Measurements from ENCODE around the gene PARP3.
A peak's percentile ranks its signal among the peaks of the same experiment; 100 is the strongest.

Gene PARP3

DNA sequence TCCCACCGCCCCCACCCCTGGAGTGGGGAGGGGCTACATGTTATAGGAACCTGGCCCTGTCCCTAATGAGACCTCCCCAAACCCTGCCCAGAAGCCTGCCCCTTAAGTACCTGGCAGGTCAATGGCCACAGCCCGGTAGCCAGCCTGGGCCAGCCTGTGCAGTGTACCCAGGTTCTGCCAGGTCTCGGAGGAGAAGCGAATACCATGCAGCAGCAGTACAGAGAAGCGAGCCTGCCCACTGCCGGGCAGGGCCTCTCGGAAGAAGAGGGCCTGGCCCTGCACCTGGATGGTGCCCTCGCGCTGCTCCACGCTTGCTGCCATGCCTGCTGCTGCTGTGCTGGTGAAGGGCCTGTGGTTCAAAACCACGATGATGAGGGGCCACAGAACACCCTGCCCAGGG is 29.2 kb downstream of the PARP3 start:
- DNase-seq (ENCODE audit: low read depth), result no peak
- no peak overlapping the region for H3K4me3 ChIP-seq (ENCODE audit: low read depth, low read length)
- no peak for TF ChIP-seq POLR2A (IDR thresholded peaks at IDR 0.05; ENCODE audit: extremely low read depth, insufficient read length)
- TF ChIP-seq, protein P1, sequence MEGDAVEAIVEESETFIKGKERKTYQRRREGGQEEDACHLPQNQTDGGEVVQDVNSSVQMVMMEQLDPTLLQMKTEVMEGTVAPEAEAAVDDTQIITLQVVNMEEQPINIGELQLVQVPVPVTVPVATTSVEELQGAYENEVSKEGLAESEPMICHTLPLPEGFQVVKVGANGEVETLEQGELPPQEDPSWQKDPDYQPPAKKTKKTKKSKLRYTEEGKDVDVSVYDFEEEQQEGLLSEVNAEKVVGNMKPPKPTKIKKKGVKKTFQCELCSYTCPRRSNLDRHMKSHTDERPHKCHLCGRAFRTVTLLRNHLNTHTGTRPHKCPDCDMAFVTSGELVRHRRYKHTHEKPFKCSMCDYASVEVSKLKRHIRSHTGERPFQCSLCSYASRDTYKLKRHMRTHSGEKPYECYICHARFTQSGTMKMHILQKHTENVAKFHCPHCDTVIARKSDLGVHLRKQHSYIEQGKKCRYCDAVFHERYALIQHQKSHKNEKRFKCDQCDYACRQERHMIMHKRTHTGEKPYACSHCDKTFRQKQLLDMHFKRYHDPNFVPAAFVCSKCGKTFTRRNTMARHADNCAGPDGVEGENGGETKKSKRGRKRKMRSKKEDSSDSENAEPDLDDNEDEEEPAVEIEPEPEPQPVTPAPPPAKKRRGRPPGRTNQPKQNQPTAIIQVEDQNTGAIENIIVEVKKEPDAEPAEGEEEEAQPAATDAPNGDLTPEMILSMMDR (IDR thresholded peaks at IDR 0.05; ENCODE audit: low read depth, low read length), result no peak
- TF ChIP-seq MAX (IDR thresholded peaks at IDR 0.05; ENCODE audit: low read depth, low read length), result no peak
- TF ChIP-seq MYC (IDR thresholded peaks at IDR 0.05; ENCODE audit: low read depth, low read length), result no peak

GRCh38 chr3:51974277-51974962 is 32.3 kb downstream of the PARP3 start:
- TF ChIP-seq MYC (IDR thresholded peaks at IDR 0.05; ENCODE audit: low read depth, low read length) (no peak), MAX (IDR thresholded peaks at IDR 0.05; ENCODE audit: low read depth, low read length) (no peak), POLR2A (IDR thresholded peaks at IDR 0.05; ENCODE audit: extremely low read depth, insufficient read length) (no peak)
- TF ChIP-seq, protein P1 (IDR thresholded peaks at IDR 0.05; ENCODE audit: low read depth, low read length), result no peak
- no peak for DNase-seq (ENCODE audit: low read depth)
- H3K4me3 ChIP-seq (ENCODE audit: low read depth, low read length), result peak overlapping the region; percentile 84

DNA sequence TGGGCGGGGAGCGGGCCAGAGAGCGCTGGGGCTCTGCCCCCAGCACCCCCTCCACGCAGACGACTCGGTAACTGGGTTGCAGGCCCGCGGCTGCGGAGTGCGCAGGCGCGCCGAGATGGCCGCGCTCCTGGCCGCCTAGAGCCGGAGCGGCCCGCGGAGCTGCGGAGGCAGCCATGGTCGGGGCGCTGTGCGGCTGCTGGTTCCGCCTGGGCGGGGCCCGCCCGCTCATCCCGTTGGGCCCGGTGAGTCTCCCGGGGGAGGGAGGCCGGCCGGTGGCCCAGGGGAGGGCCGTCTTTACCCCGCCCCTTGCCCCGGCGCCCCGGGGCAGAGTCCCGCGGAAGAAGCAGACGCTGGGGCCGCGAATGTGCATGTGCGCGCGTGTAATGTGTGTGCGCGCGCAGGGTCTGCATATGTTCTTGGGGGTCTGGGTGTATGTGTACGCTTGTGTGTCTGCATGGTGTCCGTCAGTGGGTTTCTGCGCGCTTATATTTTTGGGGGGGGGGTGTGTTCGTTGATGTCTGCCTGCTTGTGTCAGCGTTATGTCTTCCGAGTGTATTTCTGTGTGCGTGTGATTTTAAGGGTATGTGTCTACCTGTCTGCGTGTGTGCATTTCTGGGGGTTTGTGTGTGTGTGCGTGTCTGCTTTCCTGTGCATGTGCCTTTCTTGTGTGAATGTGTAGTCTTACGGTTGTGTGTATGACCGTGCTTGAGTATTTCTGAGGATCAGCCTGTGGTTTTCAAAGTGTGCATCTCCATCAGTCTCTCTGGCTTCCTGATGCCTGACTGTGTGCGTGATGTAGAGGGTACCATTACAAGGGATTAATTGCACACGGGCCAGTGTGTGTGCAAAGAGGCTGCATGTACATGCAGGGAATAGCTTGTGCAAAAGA is 33.0 kb downstream of the PARP3 start, which contains the start of gene ABHD14A:
ABHD14A (plus strand) TSS at position 102 of the 889 bp plus-strand sequence; CDS start at position 174, 72 bp downstream.
- DNase-seq (ENCODE audit: low read depth), result peak; percentile 78
- peak within 1 kb of the TSS; percentile 84 for H3K4me3 ChIP-seq (ENCODE audit: low read depth, low read length)
- TF ChIP-seq MYC (IDR thresholded peaks at IDR 0.05; ENCODE audit: low read depth, low read length) (peak; percentile 21), POLR2A (IDR thresholded peaks at IDR 0.05; ENCODE audit: extremely low read depth, insufficient read length) (peak; percentile 74), MAX (IDR thresholded peaks at IDR 0.05; ENCODE audit: low read depth, low read length) (no peak)
- TF ChIP-seq, protein P1 (IDR thresholded peaks at IDR 0.05; ENCODE audit: low read depth, low read length), result no peak

DNA sequence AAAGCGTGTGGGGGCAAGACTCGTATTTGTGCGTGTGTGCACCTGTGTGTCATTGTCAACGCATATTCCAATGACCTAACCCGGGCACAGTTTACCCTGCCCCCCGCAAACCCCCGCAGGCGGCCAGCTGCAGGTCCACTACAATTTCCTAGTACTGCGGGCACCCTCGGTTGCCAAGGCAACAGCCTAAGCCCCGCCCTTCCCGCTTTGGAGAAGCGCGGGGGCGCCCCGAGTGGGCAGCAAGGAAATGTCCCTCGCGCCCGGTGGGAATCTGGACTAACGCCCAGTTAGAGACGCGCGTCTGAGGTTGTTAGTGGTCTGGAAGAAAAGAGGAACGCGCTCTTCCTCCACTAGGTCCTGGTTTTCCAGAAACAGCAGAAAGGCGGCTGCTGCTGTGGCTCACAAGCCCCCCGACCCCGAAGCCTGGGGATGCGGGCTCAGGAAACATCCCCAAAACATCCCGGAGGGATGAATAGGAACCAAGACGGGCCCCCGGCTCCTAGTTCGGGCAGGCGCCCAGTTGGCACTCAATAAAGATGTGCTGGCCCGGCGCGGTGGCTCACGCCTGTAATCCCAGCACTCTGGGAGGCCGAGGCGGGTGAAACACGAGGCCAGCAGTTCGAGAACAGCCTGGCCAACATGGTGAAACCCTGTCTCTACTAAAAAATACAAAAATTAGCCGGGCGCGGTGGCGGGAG is 33.8 kb downstream of the PARP3 start:
- peak overlapping the region; percentile 84 for H3K4me3 ChIP-seq (ENCODE audit: low read depth, low read length)
- DNase-seq (ENCODE audit: low read depth), result peak; percentile 50
- no peak for TF ChIP-seq MAX (IDR thresholded peaks at IDR 0.05; ENCODE audit: low read depth, low read length)
- TF ChIP-seq, protein P1 (IDR thresholded peaks at IDR 0.05; ENCODE audit: low read depth, low read length), result peak; percentile 14

DNA sequence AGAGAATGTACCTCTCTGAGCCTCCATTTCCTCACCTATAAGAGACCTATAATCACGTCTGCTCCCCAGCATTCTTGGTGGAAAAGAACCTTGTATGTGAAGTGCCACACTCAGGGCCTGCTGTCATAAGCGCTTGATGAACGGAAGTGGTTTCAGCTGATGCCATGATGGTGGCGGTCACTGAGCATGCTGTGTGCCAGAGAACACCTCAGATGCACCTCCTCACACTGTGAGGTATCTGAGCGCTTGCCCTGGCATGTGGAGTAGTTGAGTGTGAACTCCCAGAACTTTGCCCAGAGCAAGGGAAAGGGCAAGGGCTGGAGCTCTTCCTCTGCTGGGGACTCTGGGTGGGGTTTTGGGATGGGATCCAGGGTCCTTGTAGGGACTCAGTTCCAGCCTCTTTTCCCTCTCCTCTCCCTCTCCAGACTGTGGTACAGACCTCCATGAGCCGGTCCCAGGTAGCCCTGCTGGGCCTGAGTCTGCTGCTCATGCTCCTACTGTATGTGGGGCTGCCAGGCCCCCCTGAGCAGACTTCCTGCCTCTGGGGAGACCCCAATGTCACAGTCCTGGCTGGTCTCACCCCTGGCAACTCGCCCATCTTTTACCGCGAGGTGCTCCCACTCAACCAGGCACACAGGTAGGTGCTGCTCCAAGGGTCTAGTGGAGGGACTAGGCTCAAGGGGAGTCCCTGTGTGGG is 35.4 kb downstream of the PARP3 start:
- TF ChIP-seq MAX (IDR thresholded peaks at IDR 0.05; ENCODE audit: low read depth, low read length), result no peak
- no peak for TF ChIP-seq MYC (IDR thresholded peaks at IDR 0.05; ENCODE audit: low read depth, low read length)
- no peak for TF ChIP-seq POLR2A (IDR thresholded peaks at IDR 0.05; ENCODE audit: extremely low read depth, insufficient read length)
- TF ChIP-seq, protein P1 (IDR thresholded peaks at IDR 0.05; ENCODE audit: low read depth, low read length), result no peak
- H3K4me3 ChIP-seq (ENCODE audit: low read depth, low read length), result no peak overlapping the region
- no peak for DNase-seq (ENCODE audit: low read depth)

Measured in NB4 (cell line).